Endothelial cell (in vitro differentiated cells): ENCODE data around the gene ATP5F1D. TPM values are rescaled to one million over a fixed set of nuclear protein-coding genes. Genes with fewer than 3 reads are reported as not detected.

Source experiments
- DNase-seq: peaks from one replicate; pipeline ENCODE4 v3.0.0; 2021; ENCODE audit warnings: low spot score
- H3K27ac Mint-ChIP-seq: one replicate; pipeline ENCODE4 v1.8.0; 2021; ENCODE audit warnings: mixed read lengths, inconsistent platforms; ENCODE audit not compliant: unreplicated experiment
- H3K27me3 Mint-ChIP-seq: one replicate; pipeline ENCODE4 v1.8.0; 2021; ENCODE audit warnings: mild to moderate bottlenecking, moderate library complexity, mixed read lengths, inconsistent platforms; ENCODE audit not compliant: unreplicated experiment
- H3K36me3 Mint-ChIP-seq: one replicate; pipeline ENCODE4 v1.8.0; 2021; ENCODE audit warnings: mild to moderate bottlenecking, low read depth, mixed read lengths, inconsistent platforms; ENCODE audit not compliant: unreplicated experiment
- H3K4me1 Mint-ChIP-seq: one replicate; pipeline ENCODE4 v1.8.0; 2021; ENCODE audit warnings: mild to moderate bottlenecking, mixed read lengths, inconsistent platforms; ENCODE audit not compliant: unreplicated experiment
- H3K4me3 Mint-ChIP-seq: one replicate; pipeline ENCODE4 v1.8.0; 2021; ENCODE audit warnings: mild to moderate bottlenecking, mixed read lengths, inconsistent platforms; ENCODE audit not compliant: unreplicated experiment
- H3K9me3 Mint-ChIP-seq: one replicate; pipeline ENCODE4 v1.8.0; 2021; ENCODE audit warnings: mixed read lengths, inconsistent platforms; ENCODE audit not compliant: unreplicated experiment
- CTCF ChIP-seq: fragments of 200-600 bp; sonication (generic); IDR thresholded peaks from one replicate; pipeline ENCODE4 v1.5.0; 2021; ENCODE audit warnings: antibody characterized with exemption; ENCODE audit not compliant: unreplicated experiment
- total RNA-seq: library from RNA; stranded (reverse); fragmentation: NEBNext Ultra II Directional; extraction: Animal tissue kit (Norgen Biotek cat#: 25700); gene quantifications from one replicate; pipeline ENCODE4 v1.2.1, GENCODE V29; 2021; ENCODE audit not compliant: unreplicated experiment

The ATP5F1D gene
- total RNA-seq, 1 donor from 2014 or later: 175 TPM

GRCh38 chr19:1275976-1276627 lies 34.6 kb downstream of the ATP5F1D start:
- Mint-ChIP-seq H3K27ac (no peak overlapping the region), H3K27me3 (peaks cover 19% of the 10 kb centered on the region), H3K36me3 (peaks cover 23% of the 10 kb centered on the region), H3K4me3 (peak overlapping the region; percentile 80), H3K9me3 (no peaks in the 10 kb centered on the region), H3K4me1 (peaks cover 18% of the 10 kb centered on the region)
- no peak for TF ChIP-seq CTCF
- no peak for DNase-seq

- H3K27me3 Mint-ChIP-seq: peaks cover 19% of the 10 kb centered on the region
- peaks cover 21% of the 10 kb centered on the region for H3K36me3 Mint-ChIP-seq
- H3K27ac Mint-ChIP-seq: no peak overlapping the region
- H3K4me3 Mint-ChIP-seq: peak overlapping the region; percentile 80
- no peak for TF ChIP-seq CTCF
- no peaks in the 10 kb centered on the region for H3K9me3 Mint-ChIP-seq
- no peak for DNase-seq
- peaks cover 15% of the 10 kb centered on the region for H3K4me1 Mint-ChIP-seq
These were observed 35.1 kb downstream of the ATP5F1D start for GRCh38 chr19:1276628-1277022.

GRCh38 chr19:1277061-1277460 lies 35.5 kb downstream of the ATP5F1D start:
- Mint-ChIP-seq H3K4me3 (peak overlapping the region; percentile 80), H3K27ac (no peak overlapping the region)

GRCh38 chr19:1278074-1278473 lies 36.5 kb downstream of the ATP5F1D start:
- Mint-ChIP-seq H3K9me3 (no peaks in the 10 kb centered on the region), H3K27ac (no peak overlapping the region), H3K4me1 (peaks cover 11% of the 10 kb centered on the region), H3K36me3 (peaks cover 8% of the 10 kb centered on the region), H3K4me3 (no peak overlapping the region), H3K27me3 (peaks cover 11% of the 10 kb centered on the region)
- TF ChIP-seq CTCF: no peak
- no peak for DNase-seq

More at GRCh38 chr19:1277061-1277460, 35.5 kb downstream of the ATP5F1D start:
- Mint-ChIP-seq H3K4me1 (peaks cover 15% of the 10 kb centered on the region), H3K36me3 (peaks cover 16% of the 10 kb centered on the region), H3K27me3 (peaks cover 19% of the 10 kb centered on the region), H3K9me3 (no peaks in the 10 kb centered on the region)
- no peak for TF ChIP-seq CTCF
- DNase-seq: no peak
